NCI-H526 (cell line): Measurements from ENCODE around the gene P4HA3.
"Not testable (repeated sequence)": the region's sequence is repeated elsewhere in the genome, so short reads cannot be mapped to it uniquely, and the experiment has no call there.

ENCODE experiments used
- DNase-seq, 2 experiments: peaks; one replicate each; lab custom pipeline; 2025; lab: John Stamatoyannopoulos, UW

The P4HA3 gene

GRCh38 chr11:74311352-74311926, at the start of gene P4HA3:
TSS of gene P4HA3 (minus strand) at chr11:74311640. CDS start at chr11:74311611, 29 bp downstream.
- peak in 1 of 2 experiments; percentile 76 for DNase-seq

GRCh38 chr11:74357449-74357848, 46.0 kb upstream of the P4HA3 start:
- no peak for DNase-seq

GRCh38 chr11:74355626-74356025, 44.2 kb upstream of the P4HA3 start:
- DNase-seq, result no peak

- DNase-seq, result no peak
These were observed 42.6 kb upstream of the P4HA3 start for GRCh38 chr11:74354036-74354435.

GRCh38 chr11:74347381-74347780, 35.9 kb upstream of the P4HA3 start:
- DNase-seq, result no peak

GRCh38 chr11:74345420-74345819, 34.0 kb upstream of the P4HA3 start:
- DNase-seq, result no peak

- no peak for DNase-seq
These were observed 30.5 kb upstream of the P4HA3 start for GRCh38 chr11:74341921-74342320.

GRCh38 chr11:74339619-74340018, 28.2 kb upstream of the P4HA3 start:
- no peak for DNase-seq

GRCh38 chr11:74338963-74339362, 27.5 kb upstream of the P4HA3 start:
- DNase-seq, result peak in 1 of 2 experiments; percentile 19

GRCh38 chr11:74333193-74333592, 21.8 kb upstream of the P4HA3 start:
- no peak for DNase-seq

GRCh38 chr11:74332291-74332690, 20.9 kb upstream of the P4HA3 start:
- DNase-seq, result no peak

GRCh38 chr11:74331000-74331399, 19.6 kb upstream of the P4HA3 start:
- DNase-seq, result not testable (repeated sequence)

GRCh38 chr11:74330075-74330858, 18.8 kb upstream of the P4HA3 start:
- peak; percentile 17 to 31 for DNase-seq

GRCh38 chr11:74327076-74327475, 15.6 kb upstream of the P4HA3 start:
- DNase-seq, result no peak

- no peak for DNase-seq
These were observed 15.2 kb upstream of the P4HA3 start for GRCh38 chr11:74326665-74327064.

- DNase-seq, result no peak
These were observed 14.5 kb upstream of the P4HA3 start for GRCh38 chr11:74325649-74326645.

GRCh38 chr11:74322667-74323066, 11.2 kb upstream of the P4HA3 start:
- no peak for DNase-seq

- DNase-seq, result peak in 1 of 2 experiments; percentile 67
These were observed 10.2 kb upstream of the P4HA3 start for GRCh38 chr11:74321487-74322188.

GRCh38 chr11:74320538-74320937, 9.1 kb upstream of the P4HA3 start:
- no peak for DNase-seq

- no peak for DNase-seq
These were observed 7.8 kb upstream of the P4HA3 start for GRCh38 chr11:74319139-74319816.
